Vagina (tissue), 2 donors: ENCODE data around the gene KRTAP12-1. TPM values are rescaled to one million over a fixed set of nuclear protein-coding genes. Genes with fewer than 3 reads are reported as not detected.

Source experiments
- DNase-seq, 2 donors: peaks; one replicate each; pipeline ENCODE4 v3.0.0-alpha.2; 2017; ENCODE audit errors: extremely low spot score in 2 of 2
- H3K27ac ChIP-seq: fragments of 200-600 bp; sonication (generic); one replicate; pipeline ENCODE4 v1.5.1; 2019
- H3K27me3 ChIP-seq: fragments of 200-600 bp; sonication (generic); one replicate; pipeline ENCODE4 v1.5.1; 2019
- H3K36me3 ChIP-seq, 2 donors: fragments of 200-600 bp; sonication (generic); one replicate each; pipeline ENCODE4 v1.5.1; 2017 to 2019
- H3K4me1 ChIP-seq: fragments of 200-600 bp; sonication (generic); one replicate; pipeline ENCODE4 v1.5.1; 2019
- H3K4me3 ChIP-seq, 2 donors: fragments of 200-600 bp; sonication (generic); 1 replicate in 1 of 2; 2 replicates in 1 of 2; pipeline ENCODE4 v1.5.1; 2016 to 2019
- H3K9me3 ChIP-seq: fragments of 200-600 bp; sonication (generic); one replicate; pipeline ENCODE4 v1.5.1; 2019
- POLR2A ChIP-seq, 2 donors: fragments of 450-650 bp; IDR thresholded peaks; one replicate each; pipeline ENCODE4 v1.6.1; 2017; ENCODE audit warnings: antibody characterized with exemption in 2 of 2, mild to moderate bottlenecking in 2 of 2, moderate library complexity in 2 of 2
- POLR2AphosphoS5 ChIP-seq, 2 donors: sonication (generic); formaldehyde crosslinking; IDR thresholded peaks; one replicate each; pipeline ENCODE4 v1.9.0; 2017; ENCODE audit warnings: antibody characterized with exemption in 2 of 2, mild to moderate bottlenecking in 2 of 2, low read depth in 1 of 2; ENCODE audit not compliant: insufficient read depth in 1 of 2
- intact Hi-C: fragments of 100-400 bp; cut with DNase I; formaldehyde crosslinking; loops from one replicate; pipeline ENCODE4 v1.15.1; 2023
- small RNA-seq: library from RNA; depleted of rRNA; stranded (forward); fragments of <200 nt; gene quantifications from one replicate; pipeline ENCODE3, GENCODE V24; 2016
- total RNA-seq: library from RNA; depleted of rRNA; stranded (reverse); fragments of >200 nt; gene quantifications from one replicate; pipeline ENCODE4 v1.2.3, GENCODE V29; 2016
- TF ChIP-seq, protein P1 (sequence below), 3 experiments: fragments of 450-650 bp in 2 of 3; fragments of 200-600 bp in 1 of 3; sonication (generic) in 1 of 3; IDR thresholded peaks; one replicate each; pipeline ENCODE4 v1.5.1; 2017 to 2019; ENCODE audit warnings: antibody characterized with exemption in 3 of 3, mild to moderate bottlenecking in 2 of 3, moderate library complexity in 2 of 3

KRTAP12-1 gene
- total RNA-seq, 1 donor from 2014 or later = not detected

DNA sequence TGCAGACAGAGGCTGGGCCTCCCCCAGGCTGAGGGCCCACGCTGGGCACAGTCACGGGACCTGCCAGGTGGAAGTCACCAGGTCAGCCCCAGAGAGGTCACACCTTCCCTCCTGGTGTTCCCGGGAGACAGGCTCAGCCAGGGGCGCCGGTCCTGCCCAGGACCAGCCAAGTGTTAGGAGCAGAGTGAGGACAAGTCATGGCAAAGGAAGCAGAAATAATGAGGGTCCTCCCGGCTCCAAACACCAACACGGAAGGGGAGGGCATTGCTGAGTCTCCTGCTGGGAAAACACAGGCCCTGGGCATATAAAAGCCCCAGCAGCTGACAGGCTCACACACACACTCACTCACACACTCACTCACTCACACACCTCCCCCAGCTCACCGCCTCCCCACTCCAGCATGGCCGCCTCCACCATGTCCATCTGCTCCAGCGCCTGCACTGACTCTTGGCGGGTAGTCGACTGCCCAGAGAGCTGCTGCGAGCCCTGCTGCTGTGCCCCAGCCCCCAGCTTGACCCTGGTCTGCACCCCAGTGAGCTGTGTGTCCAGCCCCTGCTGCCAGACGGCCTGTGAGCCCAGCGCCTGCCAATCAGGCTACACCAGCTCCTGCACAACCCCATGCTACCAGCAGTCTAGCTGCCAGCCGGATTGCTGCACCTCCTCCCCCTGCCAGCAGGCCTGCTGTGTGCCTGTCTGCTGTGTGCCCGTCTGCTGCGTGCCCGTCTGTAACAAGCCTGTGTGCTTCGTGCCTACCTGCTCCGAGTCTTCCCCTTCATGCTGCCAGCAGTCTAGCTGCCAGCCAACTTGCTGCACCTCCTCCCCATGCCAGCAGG is 44.7 kb downstream of the KRTAP12-1 start, which contains the start of gene KRTAP10-10:
Gene KRTAP10-10 (plus strand): TSS at position 339 of the 833 bp plus-strand sequence. CDS start 62 bp downstream, at position 401.
- peak; percentile 64 to 88 for DNase-seq
- TF ChIP-seq, protein P1, sequence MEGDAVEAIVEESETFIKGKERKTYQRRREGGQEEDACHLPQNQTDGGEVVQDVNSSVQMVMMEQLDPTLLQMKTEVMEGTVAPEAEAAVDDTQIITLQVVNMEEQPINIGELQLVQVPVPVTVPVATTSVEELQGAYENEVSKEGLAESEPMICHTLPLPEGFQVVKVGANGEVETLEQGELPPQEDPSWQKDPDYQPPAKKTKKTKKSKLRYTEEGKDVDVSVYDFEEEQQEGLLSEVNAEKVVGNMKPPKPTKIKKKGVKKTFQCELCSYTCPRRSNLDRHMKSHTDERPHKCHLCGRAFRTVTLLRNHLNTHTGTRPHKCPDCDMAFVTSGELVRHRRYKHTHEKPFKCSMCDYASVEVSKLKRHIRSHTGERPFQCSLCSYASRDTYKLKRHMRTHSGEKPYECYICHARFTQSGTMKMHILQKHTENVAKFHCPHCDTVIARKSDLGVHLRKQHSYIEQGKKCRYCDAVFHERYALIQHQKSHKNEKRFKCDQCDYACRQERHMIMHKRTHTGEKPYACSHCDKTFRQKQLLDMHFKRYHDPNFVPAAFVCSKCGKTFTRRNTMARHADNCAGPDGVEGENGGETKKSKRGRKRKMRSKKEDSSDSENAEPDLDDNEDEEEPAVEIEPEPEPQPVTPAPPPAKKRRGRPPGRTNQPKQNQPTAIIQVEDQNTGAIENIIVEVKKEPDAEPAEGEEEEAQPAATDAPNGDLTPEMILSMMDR (IDR thresholded peaks at IDR 0.05) = no peak
- no peak for TF ChIP-seq POLR2A (IDR thresholded peaks at IDR 0.05)
- no peak for TF ChIP-seq POLR2AphosphoS5 (IDR thresholded peaks at IDR 0.05; ENCODE audit: insufficient read depth in 1 of 2, low read depth in 1 of 2)

DNA sequence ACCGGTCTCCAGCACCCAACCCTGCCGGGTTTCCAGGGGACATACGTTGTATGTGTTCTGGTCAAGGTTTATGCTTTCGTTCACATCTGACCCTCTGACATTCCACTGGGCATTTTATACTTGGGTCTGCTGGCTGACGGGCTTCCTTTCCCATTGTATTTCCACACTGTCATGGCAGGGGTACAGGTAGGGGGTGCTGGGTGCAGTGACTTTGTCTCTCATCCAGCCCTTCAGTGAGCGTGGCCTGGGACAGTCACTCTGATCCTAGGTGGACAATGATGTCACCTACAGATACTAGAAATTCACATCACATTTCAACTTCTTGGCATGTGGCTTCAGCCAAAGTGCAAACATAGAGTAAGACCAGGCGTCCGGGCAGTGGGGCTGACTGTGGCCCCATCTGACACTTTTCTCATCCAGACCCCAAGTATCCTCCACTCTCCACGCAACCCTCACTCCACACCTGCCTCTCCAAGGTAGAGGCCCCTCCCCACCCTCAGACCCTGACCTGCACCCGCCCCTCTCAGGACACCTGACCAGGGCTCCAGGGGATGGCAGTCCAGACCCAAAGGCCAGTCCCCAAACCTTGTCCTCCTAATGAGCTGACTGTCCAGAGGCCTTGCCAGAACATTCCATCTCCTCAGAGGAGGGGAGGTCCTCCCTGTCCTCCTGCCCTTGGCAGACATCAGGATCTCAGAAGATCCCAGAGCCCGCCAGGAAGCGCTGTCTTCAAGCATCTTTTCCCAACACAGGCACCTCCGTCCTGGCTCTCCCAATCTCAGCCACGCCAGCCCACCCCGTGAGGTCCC is 45.5 kb downstream of the KRTAP12-1 start:
- H3K4me3 ChIP-seq = no peak overlapping the region
- H3K27me3 ChIP-seq = no peaks in the 10 kb centered on the region
- no peak for TF ChIP-seq POLR2A (IDR thresholded peaks at IDR 0.05)
- TF ChIP-seq, protein P1 (IDR thresholded peaks at IDR 0.05) = no peak
- TF ChIP-seq POLR2AphosphoS5 (IDR thresholded peaks at IDR 0.05; ENCODE audit: insufficient read depth in 1 of 2, low read depth in 1 of 2) = no peak
- no peak overlapping the region for H3K27ac ChIP-seq
- intact Hi-C loops = no loop called here
- DNase-seq = peak; percentile 71 to 79
- H3K9me3 ChIP-seq = no peaks in the 10 kb centered on the region
- no peaks in the 10 kb centered on the region for H3K4me1 ChIP-seq
- H3K36me3 ChIP-seq = no peaks in the 10 kb centered on the region

More for the DNA sequence above, 44.7 kb downstream of the KRTAP12-1 start, which contains the start of gene KRTAP10-10:
- Histone ChIP-seq H3K27me3 (no peaks in the 10 kb centered on the region), H3K4me3 (no peak within 1 kb of the TSS), H3K9me3 (no peaks in the 10 kb centered on the region), H3K27ac (no peak within 1 kb of the TSS), H3K4me1 (no peaks in the 10 kb centered on the region), H3K36me3 (no peaks in the 10 kb centered on the region)
- intact Hi-C loops = no loop called here

DNA sequence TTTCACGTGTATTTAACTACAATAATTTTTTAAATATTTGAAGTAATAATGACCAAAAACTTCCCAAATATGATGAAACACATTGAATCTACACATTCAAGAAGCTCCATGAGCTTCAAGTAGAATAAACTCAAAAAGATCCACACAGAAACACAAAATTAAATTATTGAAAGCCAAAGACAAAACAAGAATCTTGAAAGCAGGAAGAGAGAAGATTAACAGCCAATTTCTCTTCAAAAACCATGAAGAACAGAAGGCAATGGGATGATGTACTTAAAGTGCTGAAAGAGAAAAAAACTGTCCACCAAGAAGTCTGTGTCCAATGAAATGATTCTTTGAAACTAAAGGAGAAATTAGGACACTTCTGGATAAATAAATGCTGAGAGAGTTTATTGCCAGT is 49.9 kb downstream of the KRTAP12-1 start:
- intact Hi-C loops = no loop called here
- no peak overlapping the region for H3K4me3 ChIP-seq
- H3K27me3 ChIP-seq = no peaks in the 10 kb centered on the region
- H3K36me3 ChIP-seq = no peaks in the 10 kb centered on the region
- no peak for DNase-seq
- H3K9me3 ChIP-seq = no peaks in the 10 kb centered on the region
- H3K27ac ChIP-seq = no peak overlapping the region
- H3K4me1 ChIP-seq = no peaks in the 10 kb centered on the region
- TF ChIP-seq, protein P1 (IDR thresholded peaks at IDR 0.05) = no peak
- TF ChIP-seq POLR2A (IDR thresholded peaks at IDR 0.05) (no peak), POLR2AphosphoS5 (IDR thresholded peaks at IDR 0.05; ENCODE audit: insufficient read depth in 1 of 2, low read depth in 1 of 2) (no peak)

Small RNAs within 50 kb of the gene (small RNA-seq; reads per million reads assigned to genes)
- not detected for gene KRTAP12-6P

Other genes starting within 250 kb of the KRTAP12-1 start
- gene LRRC3, start 226.7 kb downstream of the KRTAP12-1 start, total RNA-seq = 2.5 TPM
- not detected for gene KRTAP10-1, start 142.0 kb downstream of the KRTAP12-1 start, total RNA-seq
- not detected for gene KRTAP10-2, start 130.7 kb downstream of the KRTAP12-1 start, total RNA-seq
- gene KRTAP10-3, start 123.4 kb downstream of the KRTAP12-1 start, total RNA-seq = not detected
- not detected for gene KRTAP10-4, start 108.4 kb downstream of the KRTAP12-1 start, total RNA-seq
- gene KRTAP10-5, start 101.6 kb downstream of the KRTAP12-1 start, total RNA-seq = not detected
- gene KRTAP10-6, start 89.7 kb downstream of the KRTAP12-1 start, total RNA-seq = not detected
- gene KRTAP10-7, start 81.6 kb downstream of the KRTAP12-1 start, total RNA-seq = not detected
- gene KRTAP10-8, start 70.1 kb downstream of the KRTAP12-1 start, total RNA-seq = not detected
- not detected for gene KRTAP10-9, start 55.1 kb downstream of the KRTAP12-1 start, total RNA-seq
- gene KRTAP10-10, start 44.8 kb downstream of the KRTAP12-1 start, total RNA-seq = not detected
- not detected for gene KRTAP10-11, start 35.7 kb downstream of the KRTAP12-1 start, total RNA-seq
- gene KRTAP12-4, start 27.5 kb downstream of the KRTAP12-1 start, total RNA-seq = not detected
- not detected for gene KRTAP12-3, start 24.2 kb downstream of the KRTAP12-1 start, total RNA-seq
- not detected for gene KRTAP12-2, start 15.2 kb downstream of the KRTAP12-1 start, total RNA-seq
- gene KRTAP10-12, start 15.0 kb upstream of the KRTAP12-1 start, total RNA-seq = not detected
- not detected for gene TSPEAR, start 29.4 kb upstream of the KRTAP12-1 start, total RNA-seq
- gene UBE2G2, start 119.7 kb upstream of the KRTAP12-1 start, total RNA-seq = 96.5 TPM
- 70.0 TPM for gene SUMO3, start 135.9 kb upstream of the KRTAP12-1 start, total RNA-seq
- gene PTTG1IP, start 191.5 kb upstream of the KRTAP12-1 start, total RNA-seq = 165 TPM
- gene ITGB2, start 238.7 kb upstream of the KRTAP12-1 start, total RNA-seq = 35.1 TPM